Tibial nerve (tissue), 4 donors: Measurements from ENCODE around the gene CDH13. TPM values are rescaled to one million over a fixed set of nuclear protein-coding genes. Genes with fewer than 3 reads are reported as not detected.

ENCODE experiments used
- DNase-seq, 2 donors: peaks; one replicate each; pipeline ENCODE4 v3.0.0-alpha.2; 2019; ENCODE audit warnings: low spot score in 2 of 2
- H3K27ac ChIP-seq, 4 donors: fragments of 200-600 bp; sonication (generic) in 3 of 4; one replicate each; pipeline ENCODE4 v1.5.1; 2017 to 2019; ENCODE audit warnings: mild to moderate bottlenecking in 1 of 4
- H3K27me3 ChIP-seq, 2 donors: fragments of 200-600 bp; sonication (generic) in 1 of 2; one replicate each; pipeline versions ENCODE4 v1.5.1 to v1.6.0; 2017 to 2019
- H3K36me3 ChIP-seq, 3 donors: fragments of 200-600 bp; sonication (generic); one replicate each; pipeline ENCODE4 v1.5.1; 2018 to 2019
- H3K4me1 ChIP-seq, 4 donors: fragments of 200-600 bp; sonication (generic) in 3 of 4; one replicate each; pipeline ENCODE4 v1.5.1; 2017 to 2019
- H3K4me3 ChIP-seq, 4 donors: fragments of 200-600 bp; sonication (generic) in 3 of 4; one replicate each; pipeline ENCODE4 v1.5.1; 2017 to 2019; ENCODE audit warnings: mild to moderate bottlenecking in 1 of 4, moderate library complexity in 1 of 4
- H3K9me3 ChIP-seq, 4 donors: fragments of 200-600 bp; sonication (generic) in 3 of 4; one replicate each; pipeline ENCODE4 v1.5.1; 2017 to 2019
- EP300 ChIP-seq, 2 donors: sonication (generic); formaldehyde crosslinking; IDR thresholded peaks; one replicate each; pipeline ENCODE4 v1.6.1; 2017; ENCODE audit warnings: antibody characterized with exemption in 2 of 2, mild to moderate bottlenecking in 1 of 2
- POLR2A ChIP-seq, 2 donors: fragments of 450-650 bp; IDR thresholded peaks; one replicate each; pipeline ENCODE4 v1.6.1; 2017; ENCODE audit warnings: antibody characterized with exemption in 2 of 2, mild to moderate bottlenecking in 2 of 2, moderate library complexity in 2 of 2
- WGBS, 2 donors: methylation state at CpG; one replicate each; pipeline ENCODE4 v1.1.5; 2018; 5-methylcytosine and 5-hydroxymethylcytosine counted together
- total RNA-seq, 4 donors: library from RNA; depleted of rRNA; stranded (reverse); fragments of >200 nt; gene quantifications; one replicate each; pipeline ENCODE4 v1.1.0, GENCODE V29; 2016
- TF ChIP-seq, protein P1 (sequence below), 5 experiments: fragments of 200-600 bp in 3 of 5; fragments of 450-650 bp in 2 of 5; sonication (generic) in 3 of 5; IDR thresholded peaks; one replicate each; pipeline ENCODE4 v1.5.1; 2016 to 2019; ENCODE audit warnings: antibody characterized with exemption in 5 of 5, mild to moderate bottlenecking in 3 of 5, moderate library complexity in 2 of 5

Gene CDH13
- total RNA-seq, 4 donors from 2014 or later: 4.1 to 14.4 (median 5.8) TPM

DNA sequence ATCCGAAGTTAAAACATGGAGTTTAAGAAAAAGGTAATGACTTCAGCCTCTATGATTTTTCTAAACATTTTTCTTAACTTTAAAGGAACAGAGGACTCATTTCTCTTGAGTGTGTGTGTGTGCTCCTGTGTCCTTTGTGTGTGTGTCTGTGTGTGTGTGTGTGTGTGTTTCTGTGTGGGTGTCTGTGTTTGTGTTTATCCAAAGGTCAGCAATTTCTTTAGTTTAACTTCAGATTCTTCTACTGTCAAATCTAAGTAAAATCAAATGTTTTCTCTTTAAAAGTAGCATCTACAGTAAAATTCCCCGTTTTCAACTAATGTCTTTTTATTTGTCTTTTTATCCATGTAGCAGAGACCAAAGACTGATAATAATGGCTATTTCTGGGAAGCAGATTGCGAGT lies 1212.8 kb downstream of the CDH13 start:
- no peaks in the 10 kb centered on the region for H3K36me3 ChIP-seq
- H3K27me3 ChIP-seq: no peaks in the 10 kb centered on the region
- no peaks in the 10 kb centered on the region for H3K9me3 ChIP-seq
- no peaks in the 10 kb centered on the region for H3K4me1 ChIP-seq
- H3K27ac ChIP-seq: no peak overlapping the region
- TF ChIP-seq POLR2A (IDR thresholded peaks at IDR 0.05): no peak
- WGBS, 2 donors: 50 to 52% methylated on average over 3 of the region's 3 CpGs
- DNase-seq: no peak
- no peak overlapping the region for H3K4me3 ChIP-seq

DNA sequence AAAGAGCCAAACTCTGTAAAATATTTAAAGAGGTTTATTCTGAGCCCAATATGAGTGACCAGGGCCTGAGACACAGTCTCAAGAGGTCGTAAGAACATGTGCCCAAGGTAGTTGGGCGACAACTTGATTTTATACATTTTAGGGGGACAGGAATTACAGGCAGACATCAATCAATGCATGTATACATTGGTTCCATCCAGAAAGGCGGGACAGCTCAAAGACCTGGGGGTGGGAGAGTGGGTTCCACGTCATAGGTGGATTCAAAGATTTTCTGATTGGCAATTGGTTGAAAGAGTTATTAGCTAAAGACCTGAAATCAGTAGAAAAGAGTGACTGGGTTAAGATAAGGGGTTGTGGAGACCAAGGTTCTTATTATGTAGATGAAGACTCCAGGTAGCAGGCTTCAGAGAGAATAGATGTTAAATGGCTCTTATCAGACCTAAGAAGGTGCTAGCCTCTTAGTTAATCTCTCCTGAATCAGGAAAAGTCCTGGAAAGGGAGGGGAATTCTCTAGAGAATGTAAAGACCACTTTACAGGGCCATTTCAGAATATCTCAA lies 1213.4 kb downstream of the CDH13 start:
- 71 to 80% methylated on average over 4 of the region's 4 CpGs for WGBS, 2 donors
- no peak overlapping the region for H3K4me3 ChIP-seq
- no peaks in the 10 kb centered on the region for H3K9me3 ChIP-seq
- DNase-seq: no peak
- H3K27ac ChIP-seq: no peak overlapping the region
- H3K27me3 ChIP-seq: no peaks in the 10 kb centered on the region
- H3K36me3 ChIP-seq: no peaks in the 10 kb centered on the region
- no peak for TF ChIP-seq EP300 (IDR thresholded peaks at IDR 0.05)
- TF ChIP-seq, protein P1, sequence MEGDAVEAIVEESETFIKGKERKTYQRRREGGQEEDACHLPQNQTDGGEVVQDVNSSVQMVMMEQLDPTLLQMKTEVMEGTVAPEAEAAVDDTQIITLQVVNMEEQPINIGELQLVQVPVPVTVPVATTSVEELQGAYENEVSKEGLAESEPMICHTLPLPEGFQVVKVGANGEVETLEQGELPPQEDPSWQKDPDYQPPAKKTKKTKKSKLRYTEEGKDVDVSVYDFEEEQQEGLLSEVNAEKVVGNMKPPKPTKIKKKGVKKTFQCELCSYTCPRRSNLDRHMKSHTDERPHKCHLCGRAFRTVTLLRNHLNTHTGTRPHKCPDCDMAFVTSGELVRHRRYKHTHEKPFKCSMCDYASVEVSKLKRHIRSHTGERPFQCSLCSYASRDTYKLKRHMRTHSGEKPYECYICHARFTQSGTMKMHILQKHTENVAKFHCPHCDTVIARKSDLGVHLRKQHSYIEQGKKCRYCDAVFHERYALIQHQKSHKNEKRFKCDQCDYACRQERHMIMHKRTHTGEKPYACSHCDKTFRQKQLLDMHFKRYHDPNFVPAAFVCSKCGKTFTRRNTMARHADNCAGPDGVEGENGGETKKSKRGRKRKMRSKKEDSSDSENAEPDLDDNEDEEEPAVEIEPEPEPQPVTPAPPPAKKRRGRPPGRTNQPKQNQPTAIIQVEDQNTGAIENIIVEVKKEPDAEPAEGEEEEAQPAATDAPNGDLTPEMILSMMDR (IDR thresholded peaks at IDR 0.05): no peak
- TF ChIP-seq POLR2A (IDR thresholded peaks at IDR 0.05): no peak
- no peaks in the 10 kb centered on the region for H3K4me1 ChIP-seq

DNA sequence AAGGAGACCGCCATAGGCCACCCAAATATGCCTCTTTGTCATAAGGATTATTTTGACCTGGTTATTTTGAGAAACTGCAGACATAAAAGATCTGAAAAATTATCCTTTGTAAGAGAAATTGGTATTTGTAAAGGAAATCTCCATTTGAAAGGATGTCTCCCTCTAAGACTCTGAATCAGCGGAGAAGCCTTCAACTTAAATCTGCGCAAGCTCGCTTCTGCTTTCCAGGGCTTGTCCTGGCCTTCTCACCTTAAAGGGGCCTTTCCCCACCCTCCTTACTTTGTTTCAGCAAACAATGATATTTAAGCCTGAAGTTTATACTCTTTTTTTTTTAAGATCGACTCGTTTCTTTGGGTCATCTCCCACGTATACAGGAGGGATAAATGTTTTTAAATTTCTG lies 1215.5 kb downstream of the CDH13 start:
- H3K9me3 ChIP-seq: no peaks in the 10 kb centered on the region
- 65 to 71% methylated on average over 7 of the region's 7 CpGs for WGBS, 2 donors
- H3K27me3 ChIP-seq: no peaks in the 10 kb centered on the region
- H3K4me3 ChIP-seq: no peak overlapping the region
- H3K36me3 ChIP-seq: no peaks in the 10 kb centered on the region
- no peak overlapping the region for H3K27ac ChIP-seq
- DNase-seq: no peak
- TF ChIP-seq, protein P1 (IDR thresholded peaks at IDR 0.05): no peak
- TF ChIP-seq POLR2A (IDR thresholded peaks at IDR 0.05) (no peak), EP300 (IDR thresholded peaks at IDR 0.05) (no peak)
- H3K4me1 ChIP-seq: no peaks in the 10 kb centered on the region

DNA sequence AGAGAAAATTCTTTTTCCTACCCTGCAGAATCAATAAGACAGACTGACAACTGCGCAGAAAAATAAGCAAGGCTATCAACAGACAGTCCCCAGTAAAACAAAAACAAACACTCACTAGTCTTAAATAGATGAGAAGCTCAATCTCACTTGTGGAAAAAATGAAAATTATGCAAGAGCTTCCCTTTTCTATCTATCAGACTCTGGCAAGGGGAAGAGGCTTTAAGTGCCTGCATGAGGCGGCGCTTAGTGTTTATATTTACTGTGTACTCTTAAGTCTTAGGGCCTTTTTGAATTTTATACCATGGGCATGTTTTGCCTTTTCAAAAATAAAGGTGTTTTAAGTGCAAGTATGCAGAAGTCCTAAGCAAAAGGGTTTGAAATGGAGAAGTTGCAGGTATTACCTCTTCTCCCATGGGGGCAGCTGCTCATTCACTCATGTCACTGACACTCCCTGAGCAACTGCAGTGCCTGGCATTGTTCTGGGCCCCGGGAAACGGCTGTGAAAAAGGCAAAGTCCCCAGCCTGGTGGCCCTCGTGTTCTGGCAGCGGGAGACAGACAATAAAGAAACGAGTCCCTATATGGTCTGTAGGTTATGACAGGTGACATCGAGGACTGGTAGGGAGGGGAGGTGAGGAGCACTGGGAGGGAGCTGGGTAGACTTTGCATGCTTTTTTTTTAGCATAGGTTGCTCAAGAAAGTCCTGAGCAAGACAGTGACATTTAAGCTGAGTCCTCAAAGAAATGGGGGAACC lies 1216.2 kb downstream of the CDH13 start:
- peaks cover 0 to 3% (median 0%) of the 10 kb centered on the region in 4 donors for H3K4me1 ChIP-seq
- no peaks in the 10 kb centered on the region for H3K36me3 ChIP-seq
- DNase-seq: no peak
- no peak overlapping the region for H3K4me3 ChIP-seq
- no peaks in the 10 kb centered on the region for H3K27me3 ChIP-seq
- H3K27ac ChIP-seq: no peak overlapping the region
- 55 to 62% methylated on average over 9 of the region's 9 CpGs for WGBS, 2 donors
- H3K9me3 ChIP-seq: no peaks in the 10 kb centered on the region
- TF ChIP-seq EP300 (IDR thresholded peaks at IDR 0.05) (no peak), POLR2A (IDR thresholded peaks at IDR 0.05) (no peak)
- TF ChIP-seq, protein P1 (IDR thresholded peaks at IDR 0.05): no peak

DNA sequence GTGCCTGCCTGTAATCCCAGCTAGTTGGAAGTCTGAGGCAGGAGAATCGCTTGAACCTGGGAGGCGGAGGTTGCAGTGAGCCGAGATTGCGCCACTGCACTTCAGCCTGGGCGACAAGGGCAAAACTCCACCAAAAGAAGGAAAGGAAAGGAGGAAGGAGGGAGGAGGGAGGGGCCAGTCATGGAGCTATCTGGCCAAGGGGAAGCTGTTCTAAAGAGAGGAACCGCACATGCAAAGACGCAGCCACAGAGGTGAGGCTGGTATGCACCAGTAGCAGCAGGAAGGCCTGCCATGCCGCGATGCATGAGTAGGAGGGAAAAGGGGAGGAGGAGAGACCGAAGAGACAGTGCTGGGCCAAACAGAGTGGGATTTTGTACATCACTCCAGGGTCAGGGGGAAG lies 1216.9 kb downstream of the CDH13 start:
- WGBS, 2 donors: 62 to 72% methylated on average over 10 of the region's 10 CpGs

More for the DNA sequence above, 1216.9 kb downstream of the CDH13 start:
- Histone ChIP-seq H3K9me3 (no peaks in the 10 kb centered on the region), H3K36me3 (no peaks in the 10 kb centered on the region), H3K27me3 (no peaks in the 10 kb centered on the region), H3K4me1 (peaks cover 0 to 3% (median 0%) of the 10 kb centered on the region in 4 donors), H3K27ac (no peak overlapping the region), H3K4me3 (no peak overlapping the region)
- no peak for DNase-seq
- TF ChIP-seq POLR2A (IDR thresholded peaks at IDR 0.05): no peak
- no peak for TF ChIP-seq EP300 (IDR thresholded peaks at IDR 0.05)
- TF ChIP-seq, protein P1 (IDR thresholded peaks at IDR 0.05): no peak
